ENCODE measurements around the gene MEIOC. TPM values are rescaled to one million over a fixed set of nuclear protein-coding genes. Genes with fewer than 3 reads are reported as not detected.

Gene MEIOC
- total and polyA plus RNA-seq, 9 of the 15 experiments (the other 6 are each of a cell fraction or from before 2014, with no cell fraction given) = 0.04 to 0.23 (median 0.06) TPM; not detected in 5

DNA sequence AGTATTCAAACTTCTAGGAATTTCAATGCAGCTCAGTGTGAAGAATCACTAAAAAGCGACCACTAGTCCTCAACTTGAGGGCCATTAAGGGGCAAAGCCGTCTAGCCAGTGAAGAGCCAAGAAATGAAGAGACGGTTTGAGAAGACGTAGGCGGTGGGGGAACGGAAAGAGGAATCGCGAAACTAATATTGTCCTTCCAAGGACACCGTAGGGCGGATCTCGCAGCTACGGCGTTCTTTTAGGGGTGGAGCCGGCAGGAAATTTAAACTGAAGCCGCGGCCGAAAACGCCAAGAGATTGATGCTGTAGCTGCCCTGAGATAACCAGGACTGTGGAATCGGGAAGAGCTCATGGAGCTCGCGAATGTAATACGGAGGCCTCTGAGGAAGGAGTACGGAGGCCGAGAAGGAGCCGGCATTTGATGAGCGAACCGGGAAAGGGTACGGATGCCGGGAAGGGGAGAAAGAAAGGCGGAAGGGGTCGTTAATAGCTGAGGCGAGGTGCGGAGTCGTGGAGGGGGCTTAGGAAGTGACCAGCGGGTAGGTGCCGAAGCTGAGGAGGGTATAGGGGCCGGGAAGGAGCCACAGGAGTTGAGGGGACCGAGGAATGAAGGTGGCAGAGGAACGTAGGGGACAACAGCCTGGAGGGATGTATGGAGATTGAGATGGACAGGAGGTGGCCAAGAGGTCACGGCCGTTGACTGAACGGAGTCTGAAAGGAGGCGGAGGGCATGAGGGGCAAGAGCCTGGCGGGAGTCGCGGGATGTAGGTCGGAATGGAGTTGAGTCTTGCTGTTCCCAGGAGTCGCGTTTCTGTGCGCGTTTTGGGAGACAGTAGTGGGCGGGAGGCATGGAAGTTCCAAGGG lies 52.4 kb downstream of the MEIOC start, which contains the start of gene DBF4B (continued):
- peak; percentile 26 for TF ChIP-seq SOX6 (IDR thresholded peaks at IDR 0.05)
- TF ChIP-seq, protein P1, sequence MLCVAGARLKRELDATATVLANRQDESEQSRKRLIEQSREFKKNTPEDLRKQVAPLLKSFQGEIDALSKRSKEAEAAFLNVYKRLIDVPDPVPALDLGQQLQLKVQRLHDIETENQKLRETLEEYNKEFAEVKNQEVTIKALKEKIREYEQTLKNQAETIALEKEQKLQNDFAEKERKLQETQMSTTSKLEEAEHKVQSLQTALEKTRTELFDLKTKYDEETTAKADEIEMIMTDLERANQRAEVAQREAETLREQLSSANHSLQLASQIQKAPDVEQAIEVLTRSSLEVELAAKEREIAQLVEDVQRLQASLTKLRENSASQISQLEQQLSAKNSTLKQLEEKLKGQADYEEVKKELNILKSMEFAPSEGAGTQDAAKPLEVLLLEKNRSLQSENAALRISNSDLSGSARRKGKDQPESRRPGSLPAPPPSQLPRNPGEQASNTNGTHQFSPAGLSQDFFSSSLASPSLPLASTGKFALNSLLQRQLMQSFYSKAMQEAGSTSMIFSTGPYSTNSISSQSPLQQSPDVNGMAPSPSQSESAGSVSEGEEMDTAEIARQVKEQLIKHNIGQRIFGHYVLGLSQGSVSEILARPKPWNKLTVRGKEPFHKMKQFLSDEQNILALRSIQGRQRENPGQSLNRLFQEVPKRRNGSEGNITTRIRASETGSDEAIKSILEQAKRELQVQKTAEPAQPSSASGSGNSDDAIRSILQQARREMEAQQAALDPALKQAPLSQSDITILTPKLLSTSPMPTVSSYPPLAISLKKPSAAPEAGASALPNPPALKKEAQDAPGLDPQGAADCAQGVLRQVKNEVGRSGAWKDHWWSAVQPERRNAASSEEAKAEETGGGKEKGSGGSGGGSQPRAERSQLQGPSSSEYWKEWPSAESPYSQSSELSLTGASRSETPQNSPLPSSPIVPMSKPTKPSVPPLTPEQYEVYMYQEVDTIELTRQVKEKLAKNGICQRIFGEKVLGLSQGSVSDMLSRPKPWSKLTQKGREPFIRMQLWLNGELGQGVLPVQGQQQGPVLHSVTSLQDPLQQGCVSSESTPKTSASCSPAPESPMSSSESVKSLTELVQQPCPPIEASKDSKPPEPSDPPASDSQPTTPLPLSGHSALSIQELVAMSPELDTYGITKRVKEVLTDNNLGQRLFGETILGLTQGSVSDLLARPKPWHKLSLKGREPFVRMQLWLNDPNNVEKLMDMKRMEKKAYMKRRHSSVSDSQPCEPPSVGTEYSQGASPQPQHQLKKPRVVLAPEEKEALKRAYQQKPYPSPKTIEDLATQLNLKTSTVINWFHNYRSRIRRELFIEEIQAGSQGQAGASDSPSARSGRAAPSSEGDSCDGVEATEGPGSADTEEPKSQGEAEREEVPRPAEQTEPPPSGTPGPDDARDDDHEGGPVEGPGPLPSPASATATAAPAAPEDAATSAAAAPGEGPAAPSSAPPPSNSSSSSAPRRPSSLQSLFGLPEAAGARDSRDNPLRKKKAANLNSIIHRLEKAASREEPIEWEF (CRISPR knock-in tag; IDR thresholded peaks at IDR 0.05) = no peak
- TF ChIP-seq ZNF23 (CRISPR knock-in tag; IDR thresholded peaks at IDR 0.05) = no peak
- TF ChIP-seq FOXA1 (IDR thresholded peaks at IDR 0.05; ENCODE audit: borderline replicate concordance) = no peak
- peak; percentile 57; the same call in 1 of the 2 replicates for TF ChIP-seq DIDO1 (tag; IDR thresholded peaks at IDR 0.05; ENCODE audit: low read depth)
- TF ChIP-seq, protein P2, sequence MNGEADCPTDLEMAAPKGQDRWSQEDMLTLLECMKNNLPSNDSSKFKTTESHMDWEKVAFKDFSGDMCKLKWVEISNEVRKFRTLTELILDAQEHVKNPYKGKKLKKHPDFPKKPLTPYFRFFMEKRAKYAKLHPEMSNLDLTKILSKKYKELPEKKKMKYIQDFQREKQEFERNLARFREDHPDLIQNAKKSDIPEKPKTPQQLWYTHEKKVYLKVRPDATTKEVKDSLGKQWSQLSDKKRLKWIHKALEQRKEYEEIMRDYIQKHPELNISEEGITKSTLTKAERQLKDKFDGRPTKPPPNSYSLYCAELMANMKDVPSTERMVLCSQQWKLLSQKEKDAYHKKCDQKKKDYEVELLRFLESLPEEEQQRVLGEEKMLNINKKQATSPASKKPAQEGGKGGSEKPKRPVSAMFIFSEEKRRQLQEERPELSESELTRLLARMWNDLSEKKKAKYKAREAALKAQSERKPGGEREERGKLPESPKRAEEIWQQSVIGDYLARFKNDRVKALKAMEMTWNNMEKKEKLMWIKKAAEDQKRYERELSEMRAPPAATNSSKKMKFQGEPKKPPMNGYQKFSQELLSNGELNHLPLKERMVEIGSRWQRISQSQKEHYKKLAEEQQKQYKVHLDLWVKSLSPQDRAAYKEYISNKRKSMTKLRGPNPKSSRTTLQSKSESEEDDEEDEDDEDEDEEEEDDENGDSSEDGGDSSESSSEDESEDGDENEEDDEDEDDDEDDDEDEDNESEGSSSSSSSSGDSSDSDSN (IDR thresholded peaks at IDR 0.05; ENCODE audit: borderline replicate concordance in 1 of 2, low read depth in 2 of 2, low read length in 2 of 2) = no peak
- TF ChIP-seq PURB (CRISPR knock-in tag; IDR thresholded peaks at IDR 0.05; ENCODE audit: low read depth) = no peak
- no peak for TF ChIP-seq HDAC6 (IDR thresholded peaks at IDR 0.05; ENCODE audit: low read depth, low read length)
- no peak for TF ChIP-seq RBM22 (IDR thresholded peaks at IDR 0.05; ENCODE audit: low read depth, low read length, poor library complexity, severe bottlenecking)
- peak; percentile 54 for TF ChIP-seq EHMT2 (IDR thresholded peaks at IDR 0.05)
- no peak for TF ChIP-seq CBFA2T3 (IDR thresholded peaks at IDR 0.05)
- TF ChIP-seq E2F3 (CRISPR knock-in tag; IDR thresholded peaks at IDR 0.05) = no peak
- peak; percentile 97 for TF ChIP-seq POU5F1 (IDR thresholded peaks at IDR 0.05; ENCODE audit: borderline replicate concordance, low read depth, low read length, partially characterized antibody)
- no peak for TF ChIP-seq SRF (CRISPR knock-in tag; IDR thresholded peaks at IDR 0.05)
- no peak for TF ChIP-seq FOXJ2 (tag; IDR thresholded peaks at IDR 0.05)
- TF ChIP-seq POLR2AphosphoS5 (IDR thresholded peaks at IDR 0.05; ENCODE audit: control insufficient read depth, insufficient read depth, low read depth, low read length) = peak; percentile 83
- TF ChIP-seq KDM2B (CRISPR knock-in tag; IDR thresholded peaks at IDR 0.05) = peak; percentile 4; the same call in 1 of the 2 replicates
- TF ChIP-seq ZNF316 (IDR thresholded peaks at IDR 0.05) = 0 out of 2 replicates have a peak, but pooled peaks have one; percentile 4
- TF ChIP-seq, protein P3, sequence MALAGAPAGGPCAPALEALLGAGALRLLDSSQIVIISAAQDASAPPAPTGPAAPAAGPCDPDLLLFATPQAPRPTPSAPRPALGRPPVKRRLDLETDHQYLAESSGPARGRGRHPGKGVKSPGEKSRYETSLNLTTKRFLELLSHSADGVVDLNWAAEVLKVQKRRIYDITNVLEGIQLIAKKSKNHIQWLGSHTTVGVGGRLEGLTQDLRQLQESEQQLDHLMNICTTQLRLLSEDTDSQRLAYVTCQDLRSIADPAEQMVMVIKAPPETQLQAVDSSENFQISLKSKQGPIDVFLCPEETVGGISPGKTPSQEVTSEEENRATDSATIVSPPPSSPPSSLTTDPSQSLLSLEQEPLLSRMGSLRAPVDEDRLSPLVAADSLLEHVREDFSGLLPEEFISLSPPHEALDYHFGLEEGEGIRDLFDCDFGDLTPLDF (CRISPR knock-in tag; IDR thresholded peaks at IDR 0.05) = 0 out of 2 replicates have a peak, but pooled peaks have one; percentile 36

Measured in K562 (cell line).